OCI-LY7 (cell line): ENCODE data around the gene CUL4A.

ENCODE experiments used
- EZH2phosphoT487 ChIP-seq: fragments of 200-600 bp; sonication (generic); IDR thresholded peaks from 2 replicates; pipeline ENCODE4 v1.6.1; 2018; ENCODE audit warnings: low read depth, borderline replicate concordance, mild to moderate bottlenecking, mixed run types, antibody characterized with exemption, low read length, moderate library complexity, mixed read lengths
- TF ChIP-seq, protein P1 (sequence below): fragments of 200-600 bp; sonication (generic); conservative IDR thresholded peaks from 2 replicates; pipeline ENCODE4 v1.5.1; 2014; ENCODE audit warnings: mild to moderate bottlenecking, antibody characterized with exemption, low read length, moderate library complexity, mixed read lengths

DNA sequence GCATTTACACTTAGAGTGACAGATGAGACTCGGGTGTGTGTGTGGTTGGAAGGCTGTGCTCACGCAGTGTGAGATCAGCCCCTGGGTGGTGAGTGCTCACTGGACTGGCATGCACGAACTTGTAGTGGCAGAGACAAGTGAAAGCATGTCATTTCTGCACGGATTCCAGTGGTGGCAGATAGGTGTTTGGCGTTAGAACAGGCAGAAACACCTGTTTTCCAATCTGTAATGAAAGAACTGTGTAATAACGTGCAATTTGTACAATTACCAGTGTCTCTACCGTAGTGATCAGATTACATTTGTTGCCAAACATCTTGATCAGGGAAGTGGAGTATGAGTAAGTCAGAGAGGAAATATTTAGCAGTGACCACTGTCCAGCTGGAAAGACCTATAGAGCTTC is 95.8 kb downstream of the CUL4A start:
- TF ChIP-seq, protein P1, sequence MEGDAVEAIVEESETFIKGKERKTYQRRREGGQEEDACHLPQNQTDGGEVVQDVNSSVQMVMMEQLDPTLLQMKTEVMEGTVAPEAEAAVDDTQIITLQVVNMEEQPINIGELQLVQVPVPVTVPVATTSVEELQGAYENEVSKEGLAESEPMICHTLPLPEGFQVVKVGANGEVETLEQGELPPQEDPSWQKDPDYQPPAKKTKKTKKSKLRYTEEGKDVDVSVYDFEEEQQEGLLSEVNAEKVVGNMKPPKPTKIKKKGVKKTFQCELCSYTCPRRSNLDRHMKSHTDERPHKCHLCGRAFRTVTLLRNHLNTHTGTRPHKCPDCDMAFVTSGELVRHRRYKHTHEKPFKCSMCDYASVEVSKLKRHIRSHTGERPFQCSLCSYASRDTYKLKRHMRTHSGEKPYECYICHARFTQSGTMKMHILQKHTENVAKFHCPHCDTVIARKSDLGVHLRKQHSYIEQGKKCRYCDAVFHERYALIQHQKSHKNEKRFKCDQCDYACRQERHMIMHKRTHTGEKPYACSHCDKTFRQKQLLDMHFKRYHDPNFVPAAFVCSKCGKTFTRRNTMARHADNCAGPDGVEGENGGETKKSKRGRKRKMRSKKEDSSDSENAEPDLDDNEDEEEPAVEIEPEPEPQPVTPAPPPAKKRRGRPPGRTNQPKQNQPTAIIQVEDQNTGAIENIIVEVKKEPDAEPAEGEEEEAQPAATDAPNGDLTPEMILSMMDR, result no peak
- TF ChIP-seq EZH2phosphoT487, result no peak
